K562 (cell line): Measurements from ENCODE around the gene PLCB1. TPM values are rescaled to one million over a fixed set of nuclear protein-coding genes. Genes with fewer than 3 reads are reported as not detected.

ENCODE experiments used
- ATAC-seq: fragments of 200-7000 bp; cut with Tn5 transposase; 3 replicates; pipeline ENCODE4 v1.9.1; 2020; ENCODE audit warnings: moderate library complexity
- BruUV-seq: library from RNA; stranded (reverse); fragments of 400-500 nt; replicated peaks from 2 replicates; lab custom pipeline; 2021; lab: Mats Ljungman, UMichigan
- CTCF ChIA-PET: fragments of 300-600 bp; formaldehyde crosslinking; extraction: SDS; loops from one replicate; lab custom pipeline; 2021; ENCODE audit warnings: low intra/inter-chr PET ratio; lab: Yijun Ruan, JAX
- POLR2A ChIA-PET: fragments of 300-600, 350-650 bp; sonication (Branson Sonifier 250); formaldehyde crosslinking; extraction: SDS; loops from one replicate; lab custom pipeline; 2021; ENCODE audit warnings: antibody characterized with exemption, inconsistent platforms; lab: Yijun Ruan, JAX
- DNase-seq, 4 experiments: peaks; one replicate each; pipeline versions ENCODE4 v3.0.0 to v3.0.0-alpha.2; 2011 to 2018; ENCODE audit warnings: low spot score in 3 of 4, mixed read lengths in 3 of 4; ENCODE audit errors: extremely low read depth in 1 of 4
- FAIRE-seq: peaks from 2 replicates; lab custom pipeline; 2011; peaks lifted over from hg19 to GRCh38; lab: Jason Lieb, UNC
- H2AFZ ChIP-seq: 2 replicates; pipeline ENCODE4 v1.6.0; 2011; ENCODE audit warnings: low read depth, low read length, control low read depth, inconsistent platforms
- H3K27ac ChIP-seq: fragments of 200-600 bp; 3 replicates; pipeline ENCODE4 v1.8.0; 2011; ENCODE audit warnings: low read depth, mild to moderate bottlenecking, control low read depth, inconsistent platforms, low read length, moderate library complexity, mixed read lengths; ENCODE audit errors: extremely low read depth
- H3K27me3 ChIP-seq, 2 experiments: fragments of 300-600 bp in 1 of 2; 2 replicates in 1 of 2; 3 replicates in 1 of 2; pipeline versions ENCODE4 v1.6.0 to v1.8.0; 2011; ENCODE audit warnings: inconsistent platforms in 2 of 2, low read length in 2 of 2, mild to moderate bottlenecking in 1 of 2, mixed read lengths in 1 of 2, moderate library complexity in 1 of 2; ENCODE audit not compliant: control insufficient read depth in 2 of 2, insufficient read depth in 2 of 2
- H3K36me3 ChIP-seq: fragments of 300-600 bp; 3 replicates; pipeline ENCODE4 v1.8.0; 2011; ENCODE audit warnings: mild to moderate bottlenecking, low read length, inconsistent platforms; ENCODE audit not compliant: control insufficient read depth, insufficient read depth
- H3K4me1 ChIP-seq, 2 experiments: fragments of 200-600 bp in 1 of 2; replicated peaks in 1 of 2; 2 replicates in 1 of 2; 3 replicates in 1 of 2; pipeline versions ENCODE4 v1.5.1 to v1.8.0; 2011; ENCODE audit warnings: inconsistent platforms in 2 of 2, low read length in 2 of 2, mild to moderate bottlenecking in 1 of 2, mixed read lengths in 1 of 2, moderate library complexity in 1 of 2; ENCODE audit not compliant: control insufficient read depth in 2 of 2, insufficient read depth in 2 of 2
- H3K4me2 ChIP-seq: 2 replicates; pipeline ENCODE4 v1.6.1; 2011; ENCODE audit warnings: low read length, control low read depth, inconsistent platforms, mixed read lengths; ENCODE audit not compliant: insufficient read depth
- H3K4me3 ChIP-seq: fragments of 200-600 bp; sonication (generic), shearing (Covaris generic); 2 replicates; pipeline ENCODE4 v1.5.1; 2016; ENCODE audit warnings: control low read depth, inconsistent platforms
- H3K79me2 ChIP-seq: fragments of 200-600 bp; 3 replicates; pipeline ENCODE4 v1.8.0; 2011; ENCODE audit warnings: low read length, inconsistent platforms; ENCODE audit not compliant: control insufficient read depth, insufficient read depth
- H3K9ac ChIP-seq, 2 experiments: 2 replicates each; pipeline versions ENCODE4 v1.6.0 to v1.6.1; 2011; ENCODE audit warnings: low read depth in 2 of 2, low read length in 2 of 2, control low read depth in 1 of 2, inconsistent platforms in 1 of 2, mild to moderate bottlenecking in 1 of 2, mixed read lengths in 1 of 2; ENCODE audit not compliant: insufficient read depth in 1 of 2
- H3K9me1 ChIP-seq: one replicate; pipeline ENCODE4 v1.6.0; 2011; ENCODE audit warnings: inconsistent platforms, mild to moderate bottlenecking, low read length, moderate library complexity; ENCODE audit not compliant: control insufficient read depth, insufficient read depth
- H3K9me3 ChIP-seq: replicated peaks from 2 replicates; pipeline ENCODE4 v1.5.1; 2011; ENCODE audit warnings: low read depth, low read length, inconsistent platforms; ENCODE audit not compliant: control insufficient read depth, insufficient read depth
- H4K20me1 ChIP-seq: replicated peaks from 2 replicates; pipeline ENCODE4 v1.6.1; 2011; ENCODE audit warnings: low read length, inconsistent platforms, mixed read lengths; ENCODE audit not compliant: control insufficient read depth, insufficient read depth
- DMBX1 ChIP-seq: fragments of 250-450 bp; sonication (Bioruptor Pico); IDR thresholded peaks from 2 replicates; pipeline ENCODE4 v1.8.0; 2022; ENCODE audit warnings: inconsistent platforms, mild to moderate bottlenecking, moderate library complexity, borderline replicate concordance
- HCFC1 ChIP-seq: IDR thresholded peaks from 2 replicates; pipeline ENCODE4 v1.6.1; 2012; ENCODE audit warnings: low read depth, low read length, improper control_type of control experiment
- HSF4 ChIP-seq: fragments of 250-450 bp; sonication (Bioruptor Pico); IDR thresholded peaks from 2 replicates; pipeline ENCODE4 v2.1.2; 2022; ENCODE audit warnings: mild to moderate bottlenecking, moderate library complexity, borderline replicate concordance
- SAP30 ChIP-seq: fragments of 200-600 bp; sonication (generic); IDR thresholded peaks from 2 replicates; pipeline ENCODE4 v1.6.1; 2012; ENCODE audit warnings: borderline replicate concordance, low read depth, mild to moderate bottlenecking, moderate library complexity, low read length, control low read depth, inconsistent platforms; ENCODE audit not compliant: insufficient read depth, poor library complexity, severe bottlenecking
- TAF7 ChIP-seq: fragments of 450-650 bp; IDR thresholded peaks from 2 replicates; pipeline ENCODE4 v1.6.1; 2016; ENCODE audit warnings: missing genetic modification characterization, missing compliant biosample characterization
- ZNF282 ChIP-seq: sonication (generic); formaldehyde crosslinking; IDR thresholded peaks from 2 replicates; pipeline ENCODE4 v1.8.1; 2023; ENCODE audit warnings: missing genetic modification reagents
- WGBS: fragments of 100-300 bp; shearing (Covaris generic); methylation state at CpG from one replicate; pipeline ENCODE4 v1.1.6; 2016; ENCODE audit warnings: low coverage, mixed read lengths; ENCODE audit not compliant: insufficient coverage; ENCODE audit errors: missing lambda C conversion rate; 5-methylcytosine and 5-hydroxymethylcytosine counted together
- in situ Hi-C: fragments of 300-500 bp; cut with MboI; formaldehyde crosslinking; loops from 4 replicates; pipeline ENCODE4 v1.15.0; 2018; ENCODE audit warnings: inconsistent platforms, mixed read lengths
- intact Hi-C: fragments of 100-400 bp; cut with micrococcal nuclease; formaldehyde crosslinking; loops from 2 replicates; pipeline ENCODE4 v1.14.2; 2022
- polyA plus RNA-seq, 8 experiments: library from polyadenylated mRNA; depleted of rRNA in 4 of 8; stranded (reverse) in 5 of 8; unstranded in 3 of 8; fragments of >200 nt; fragmentation: Nextera tagmentation in 2 of 8; fragmentation: Illumina TruSeq in 1 of 8; extraction: Ambion mirVana in 2 of 8; extraction: Trizol in 1 of 8; gene quantifications; 2 replicates each; pipeline versions ENCODE4 v1.2.1 to v1.2.3, GENCODE V29; 2011 to 2014; ENCODE audit warnings: inconsistent platforms in 1 of 8, missing spikeins in 1 of 8
- total RNA-seq, 7 experiments: library from RNA; depleted of rRNA in 6 of 7; stranded (reverse); fragments of >200 nt in 6 of 7; fragmentation: Illumina TruSeq in 2 of 7; extraction: Trizol in 2 of 7; gene quantifications; 2 replicates each; pipeline versions ENCODE4 v1.2.1 to v1.2.3, GENCODE V29; 2011 to 2021; ENCODE audit warnings: low replicate concordance in 1 of 7
- TF ChIP-seq, protein P1 (sequence below): sonication (generic); formaldehyde crosslinking; IDR thresholded peaks from 2 replicates; pipeline ENCODE4 v1.8.0; 2023; ENCODE audit warnings: mild to moderate bottlenecking, missing genetic modification reagents

PLCB1 gene
- total and polyA plus RNA-seq, 9 of the 15 experiments (the other 6 are each of a cell fraction or from before 2014, with no cell fraction given) = 0.34 to 3.1 (median 1.3) TPM

DNA sequence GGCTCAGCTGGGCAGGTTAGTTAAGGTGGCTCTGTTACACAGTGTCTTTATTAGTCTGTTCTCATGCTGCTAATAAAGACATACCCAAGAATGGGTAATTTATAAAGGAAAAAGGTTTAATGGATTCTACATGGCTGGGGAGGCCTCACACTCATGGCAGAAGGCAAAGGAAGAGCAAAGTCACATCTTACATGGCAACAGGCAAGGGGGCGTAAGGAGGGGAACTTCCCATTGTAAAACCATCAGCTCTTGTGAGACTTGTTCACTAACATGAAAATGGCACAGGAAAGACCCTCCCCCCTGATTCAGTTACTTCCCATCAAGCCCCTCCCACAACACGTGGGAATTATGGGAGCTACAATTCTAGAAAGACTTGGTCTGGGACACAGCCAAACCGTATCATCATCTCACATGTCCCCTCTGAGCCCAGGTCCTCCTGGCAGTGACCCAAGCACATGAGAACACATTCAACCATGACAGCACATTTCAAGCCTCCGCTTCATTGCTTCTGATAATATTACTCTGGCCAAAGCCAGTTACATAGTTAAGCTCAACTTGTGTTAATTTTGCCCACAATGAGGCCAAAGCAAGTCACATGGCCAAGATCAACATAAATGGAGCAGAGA, 383.9 kb downstream of the PLCB1 start:
- intact Hi-C loops = no loop called here

More for the DNA sequence above, 383.9 kb downstream of the PLCB1 start:
- Histone ChIP-seq H4K20me1 (no peaks in the 10 kb centered on the region), H3K4me3 (no peak overlapping the region), H3K9me1 (no peaks in the 10 kb centered on the region), H3K4me1 (no peaks in the 10 kb centered on the region), H3K4me2 (no peak overlapping the region), H3K9ac (no peak overlapping the region), H3K36me3 (no peaks in the 10 kb centered on the region), H3K27ac (no peak overlapping the region), H3K27me3 (no peaks in the 10 kb centered on the region), H2AFZ (no peak overlapping the region), H3K79me2 (no peaks in the 10 kb centered on the region), H3K9me3 (no peaks in the 10 kb centered on the region)
- no peak for FAIRE-seq
- ChIA-PET POLR2A (no interaction called here), CTCF (no interaction called here)
- DNase-seq = no peak
- ATAC-seq = no peak
- 0% methylated on average over 4 of the region's 4 CpGs for WGBS
- in situ Hi-C loops = no loop called here
- no TSS peak for BruUV-seq
- TF ChIP-seq HSF4 (CRISPR knock-in tag) = no peak
- no peak for TF ChIP-seq TAF7 (tag)
- TF ChIP-seq DMBX1 = no peak
- TF ChIP-seq, protein P1, sequence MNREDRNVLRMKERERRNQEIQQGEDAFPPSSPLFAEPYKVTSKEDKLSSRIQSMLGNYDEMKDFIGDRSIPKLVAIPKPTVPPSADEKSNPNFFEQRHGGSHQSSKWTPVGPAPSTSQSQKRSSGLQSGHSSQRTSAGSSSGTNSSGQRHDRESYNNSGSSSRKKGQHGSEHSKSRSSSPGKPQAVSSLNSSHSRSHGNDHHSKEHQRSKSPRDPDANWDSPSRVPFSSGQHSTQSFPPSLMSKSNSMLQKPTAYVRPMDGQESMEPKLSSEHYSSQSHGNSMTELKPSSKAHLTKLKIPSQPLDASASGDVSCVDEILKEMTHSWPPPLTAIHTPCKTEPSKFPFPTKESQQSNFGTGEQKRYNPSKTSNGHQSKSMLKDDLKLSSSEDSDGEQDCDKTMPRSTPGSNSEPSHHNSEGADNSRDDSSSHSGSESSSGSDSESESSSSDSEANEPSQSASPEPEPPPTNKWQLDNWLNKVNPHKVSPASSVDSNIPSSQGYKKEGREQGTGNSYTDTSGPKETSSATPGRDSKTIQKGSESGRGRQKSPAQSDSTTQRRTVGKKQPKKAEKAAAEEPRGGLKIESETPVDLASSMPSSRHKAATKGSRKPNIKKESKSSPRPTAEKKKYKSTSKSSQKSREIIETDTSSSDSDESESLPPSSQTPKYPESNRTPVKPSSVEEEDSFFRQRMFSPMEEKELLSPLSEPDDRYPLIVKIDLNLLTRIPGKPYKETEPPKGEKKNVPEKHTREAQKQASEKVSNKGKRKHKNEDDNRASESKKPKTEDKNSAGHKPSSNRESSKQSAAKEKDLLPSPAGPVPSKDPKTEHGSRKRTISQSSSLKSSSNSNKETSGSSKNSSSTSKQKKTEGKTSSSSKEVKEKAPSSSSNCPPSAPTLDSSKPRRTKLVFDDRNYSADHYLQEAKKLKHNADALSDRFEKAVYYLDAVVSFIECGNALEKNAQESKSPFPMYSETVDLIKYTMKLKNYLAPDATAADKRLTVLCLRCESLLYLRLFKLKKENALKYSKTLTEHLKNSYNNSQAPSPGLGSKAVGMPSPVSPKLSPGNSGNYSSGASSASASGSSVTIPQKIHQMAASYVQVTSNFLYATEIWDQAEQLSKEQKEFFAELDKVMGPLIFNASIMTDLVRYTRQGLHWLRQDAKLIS (CRISPR knock-in tag) = no peak
- TF ChIP-seq HCFC1 = no peak
- no peak for TF ChIP-seq ZNF282
- no peak for TF ChIP-seq SAP30
